GM12801 (cell line): ENCODE data around the gene RBCK1.

Source experiments
- CTCF ChIP-seq: IDR thresholded peaks from one replicate; pipeline ENCODE4 v1.5.1; 2011; ENCODE audit warnings: control low read depth; ENCODE audit not compliant: insufficient read length; ENCODE audit errors: extremely low read depth

Gene RBCK1

GRCh38 chr20:371755-372542 is 36.1 kb upstream of the RBCK1 start:
- TF ChIP-seq CTCF: no peak

- no peak for TF ChIP-seq CTCF
Measured at GRCh38 chr20:373171-373890, 34.8 kb upstream of the RBCK1 start.

GRCh38 chr20:375265-375889 is 32.7 kb upstream of the RBCK1 start:
- no peak for TF ChIP-seq CTCF

- TF ChIP-seq CTCF: no peak
Measured at GRCh38 chr20:376089-376488, 32.0 kb upstream of the RBCK1 start.

- TF ChIP-seq CTCF: no peak
Measured at GRCh38 chr20:376750-377149, 31.3 kb upstream of the RBCK1 start.

- no peak for TF ChIP-seq CTCF
Measured at GRCh38 chr20:378961-379336, 29.1 kb upstream of the RBCK1 start.

GRCh38 chr20:380763-381580 is 27.1 kb upstream of the RBCK1 start:
- no peak for TF ChIP-seq CTCF
